Measurements from ENCODE around the gene KLC1. TPM values are rescaled to one million over a fixed set of nuclear protein-coding genes. Genes with fewer than 3 reads are reported as not detected.

KLC1 gene
- polyA plus RNA-seq, 2 of the 4 experiments (the other 2 are of a cell fraction): 81.8 to 150 TPM

- Histone ChIP-seq H3K4me3 (no peak overlapping the region), H3K4me1 (no peaks in the 10 kb centered on the region), H3K27ac (no peak overlapping the region), H3K9me3 (no peaks in the 10 kb centered on the region), H3K4me2 (no peak overlapping the region)
- DNase-seq (ENCODE audit: low read depth in 1 of 2, low spot score in 1 of 2): no peak
- ChIA-PET POLR2A (no interaction called here), CTCF (interaction anchor here (1.1 to 1.2 kb wide), 2 partner anchors 11 to 244 kb away, joined by 3 read pairs; no protein-coding TSS in a partner anchor)
- no peak for FAIRE-seq
- 94% methylated on average over 5 of the region's 6 CpGs for WGBS (ENCODE audit: missing lambda C conversion rate)
- TF ChIP-seq EP300 (IDR thresholded peaks at IDR 0.05): no peak
- no peak for TF ChIP-seq RARB (CRISPR knock-in tag; IDR thresholded peaks at IDR 0.05)
- TF ChIP-seq ESRRA (IDR thresholded peaks at IDR 0.05; ENCODE audit: borderline replicate concordance, low read length): no peak
- no peak for TF ChIP-seq SREBF2 (IDR thresholded peaks at IDR 0.05)
- TF ChIP-seq SMC3 (IDR thresholded peaks at IDR 0.05): no peak
- TF ChIP-seq ZC3H11A (IDR thresholded peaks at IDR 0.05): no peak
- TF ChIP-seq RCOR1 (IDR thresholded peaks at IDR 0.05; ENCODE audit: low read depth, low read length): no peak
- no peak for TF ChIP-seq POLR2A (IDR thresholded peaks at IDR 0.05; ENCODE audit: low read length)
- no peak for TF ChIP-seq JUN (IDR thresholded peaks at IDR 0.05)
- TF ChIP-seq, protein P1, sequence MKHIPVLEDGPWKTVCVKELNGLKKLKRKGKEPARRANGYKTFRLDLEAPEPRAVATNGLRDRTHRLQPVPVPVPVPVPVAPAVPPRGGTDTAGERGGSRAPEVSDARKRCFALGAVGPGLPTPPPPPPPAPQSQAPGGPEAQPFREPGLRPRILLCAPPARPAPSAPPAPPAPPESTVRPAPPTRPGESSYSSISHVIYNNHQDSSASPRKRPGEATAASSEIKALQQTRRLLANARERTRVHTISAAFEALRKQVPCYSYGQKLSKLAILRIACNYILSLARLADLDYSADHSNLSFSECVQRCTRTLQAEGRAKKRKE (CRISPR knock-in tag; IDR thresholded peaks at IDR 0.05; ENCODE audit: low read depth): no peak
- TF ChIP-seq ZFP36 (IDR thresholded peaks at IDR 0.05; ENCODE audit: borderline replicate concordance, partially characterized antibody): no peak
- no peak for ATAC-seq
These were observed 110.4 kb downstream of the KLC1 start for GRCh38 chr14:103739466-103739792.

DNA sequence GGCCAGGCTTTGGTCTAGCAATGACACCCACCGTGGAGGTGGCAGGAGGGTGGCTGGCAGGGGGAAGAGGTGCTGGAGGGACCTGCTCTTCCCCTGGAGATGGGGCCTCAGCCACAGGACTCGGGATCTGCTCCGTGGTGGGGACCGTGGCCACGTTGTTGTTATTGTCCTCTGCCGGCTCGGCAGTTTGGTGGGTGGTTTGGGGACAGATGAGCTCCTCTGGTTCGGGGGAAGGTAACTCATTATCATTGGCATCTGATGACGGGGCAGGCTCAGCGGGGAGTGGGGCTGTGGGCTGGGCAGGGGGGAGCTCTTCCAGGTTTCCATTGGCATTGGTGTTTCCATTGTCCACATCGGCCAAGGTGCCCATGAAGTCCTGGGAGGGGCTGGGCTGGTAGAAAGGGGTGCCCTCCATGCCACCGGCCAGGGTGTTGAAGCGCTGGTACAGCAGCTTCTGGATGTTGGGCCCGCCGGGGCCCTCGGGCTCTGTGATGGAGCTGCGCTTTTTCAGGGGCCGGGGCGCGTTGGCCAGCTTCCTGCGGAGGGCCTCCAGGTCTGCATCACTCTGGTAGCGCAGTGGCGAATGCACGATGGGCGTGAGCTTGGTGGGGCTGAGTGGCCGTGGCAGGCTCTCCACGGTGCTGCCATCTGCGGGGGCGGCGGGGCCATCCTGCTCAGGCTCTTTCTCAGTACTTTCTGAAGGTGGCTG is 110.9 kb downstream of the KLC1 start:
- no peak for TF ChIP-seq EHF (CRISPR knock-in tag; IDR thresholded peaks at IDR 0.05)
- TF ChIP-seq E2F6 (IDR thresholded peaks at IDR 0.05; ENCODE audit: borderline replicate concordance, low read depth): no peak
- no peak for TF ChIP-seq CEBPB (IDR thresholded peaks at IDR 0.05)
- no peak for TF ChIP-seq KDM1A (IDR thresholded peaks at IDR 0.05; ENCODE audit: low read depth)
- no peak for TF ChIP-seq ZFP36 (IDR thresholded peaks at IDR 0.05; ENCODE audit: borderline replicate concordance, partially characterized antibody)
- TF ChIP-seq RAD21 (conservative IDR thresholded peaks at IDR 0.05 in 1 of 2, IDR thresholded peaks at IDR 0.05 in 1 of 2): no peak
- TF ChIP-seq, protein P1 (CRISPR knock-in tag; IDR thresholded peaks at IDR 0.05; ENCODE audit: low read depth): no peak
- TF ChIP-seq HOXB13 (CRISPR knock-in tag; IDR thresholded peaks at IDR 0.05; ENCODE audit: low read depth): no peak
- no peak for TF ChIP-seq JUNB (IDR thresholded peaks at IDR 0.05)
- TF ChIP-seq CHD4 (IDR thresholded peaks at IDR 0.05; ENCODE audit: borderline replicate concordance): no peak
- TF ChIP-seq, protein P2, sequence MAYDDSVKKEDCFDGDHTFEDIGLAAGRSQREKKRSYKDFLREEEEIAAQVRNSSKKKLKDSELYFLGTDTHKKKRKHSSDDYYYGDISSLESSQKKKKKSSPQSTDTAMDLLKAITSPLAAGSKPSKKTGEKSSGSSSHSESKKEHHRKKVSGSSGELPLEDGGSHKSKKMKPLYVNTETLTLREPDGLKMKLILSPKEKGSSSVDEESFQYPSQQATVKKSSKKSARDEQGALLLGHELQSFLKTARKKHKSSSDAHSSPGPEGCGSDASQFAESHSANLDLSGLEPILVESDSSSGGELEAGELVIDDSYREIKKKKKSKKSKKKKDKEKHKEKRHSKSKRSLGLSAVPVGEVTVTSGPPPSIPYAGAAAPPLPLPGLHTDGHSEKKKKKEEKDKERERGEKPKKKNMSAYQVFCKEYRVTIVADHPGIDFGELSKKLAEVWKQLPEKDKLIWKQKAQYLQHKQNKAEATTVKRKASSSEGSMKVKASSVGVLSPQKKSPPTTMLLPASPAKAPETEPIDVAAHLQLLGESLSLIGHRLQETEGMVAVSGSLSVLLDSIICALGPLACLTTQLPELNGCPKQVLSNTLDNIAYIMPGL (CRISPR knock-in tag; IDR thresholded peaks at IDR 0.05; ENCODE audit: borderline replicate concordance): no peak
- TF ChIP-seq, protein P3, sequence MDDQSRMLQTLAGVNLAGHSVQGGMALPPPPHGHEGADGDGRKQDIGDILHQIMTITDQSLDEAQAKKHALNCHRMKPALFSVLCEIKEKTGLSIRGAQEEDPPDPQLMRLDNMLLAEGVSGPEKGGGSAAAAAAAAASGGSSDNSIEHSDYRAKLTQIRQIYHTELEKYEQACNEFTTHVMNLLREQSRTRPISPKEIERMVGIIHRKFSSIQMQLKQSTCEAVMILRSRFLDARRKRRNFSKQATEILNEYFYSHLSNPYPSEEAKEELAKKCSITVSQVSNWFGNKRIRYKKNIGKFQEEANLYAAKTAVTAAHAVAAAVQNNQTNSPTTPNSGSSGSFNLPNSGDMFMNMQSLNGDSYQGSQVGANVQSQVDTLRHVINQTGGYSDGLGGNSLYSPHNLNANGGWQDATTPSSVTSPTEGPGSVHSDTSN (IDR thresholded peaks at IDR 0.05): no peak
- no peak for TF ChIP-seq POLR2A (IDR thresholded peaks at IDR 0.05; ENCODE audit: low read length)
- TF ChIP-seq BCL3 (IDR thresholded peaks at IDR 0.05): no peak
- no peak for TF ChIP-seq SMC3 (IDR thresholded peaks at IDR 0.05)
- TF ChIP-seq, protein P4, sequence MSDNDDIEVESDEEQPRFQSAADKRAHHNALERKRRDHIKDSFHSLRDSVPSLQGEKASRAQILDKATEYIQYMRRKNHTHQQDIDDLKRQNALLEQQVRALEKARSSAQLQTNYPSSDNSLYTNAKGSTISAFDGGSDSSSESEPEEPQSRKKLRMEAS (IDR thresholded peaks at IDR 0.05): no peak
- TF ChIP-seq ESRRA (IDR thresholded peaks at IDR 0.05; ENCODE audit: borderline replicate concordance, low read length): no peak
- TF ChIP-seq ZC3H11A (IDR thresholded peaks at IDR 0.05): no peak
- TF ChIP-seq RARB (CRISPR knock-in tag; IDR thresholded peaks at IDR 0.05): no peak
- Histone ChIP-seq H3K27ac (no peak overlapping the region), H3K4me2 (no peak overlapping the region), H3K9me3 (no peaks in the 10 kb centered on the region), H3K4me1 (no peaks in the 10 kb centered on the region), H3K4me3 (no peak overlapping the region)
- WGBS (ENCODE audit: missing lambda C conversion rate): 89% methylated on average over 17 of the region's 30 CpGs
- CTCF ChIA-PET: interaction anchor here (1.1 to 1.2 kb wide), 2 partner anchors 10 to 244 kb away, joined by 3 read pairs; no protein-coding TSS in a partner anchor
- ATAC-seq (no peak), FAIRE-seq (no peak), DNase-seq (ENCODE audit: low read depth in 1 of 2, low spot score in 1 of 2) (no peak)
- POLR2A ChIA-PET: no interaction called here

Measured in A549 (cell line).